SK-N-SH treated with all-trans-retinoic acid at 6 μM for 48 hours (cell line): ENCODE results near the gene SPANXN2.

ENCODE experiments used
- ATAC-seq: fragments of 200-7000 bp; cut with Tn5 transposase; 3 replicates; pipeline ENCODE4 v1.9.1; 2020; ENCODE audit warnings: mild to moderate bottlenecking, moderate library complexity
- ARNTL ChIP-seq: fragments of 450-650 bp; formaldehyde crosslinking; IDR thresholded peaks from 2 replicates; pipeline ENCODE4 v1.5.0; 2020; ENCODE audit warnings: low read depth, mild to moderate bottlenecking, moderate library complexity, borderline replicate concordance
- BACH2 ChIP-seq: fragments of 250-450 bp; sonication (Bioruptor Pico); IDR thresholded peaks from 2 replicates; pipeline ENCODE4 v1.9.0; 2021; ENCODE audit warnings: mild to moderate bottlenecking, borderline replicate concordance
- CSDC2 ChIP-seq: fragments of 250-450 bp; sonication (Bioruptor Pico); IDR thresholded peaks from 2 replicates; pipeline ENCODE4 v1.5.0; 2020; ENCODE audit warnings: mild to moderate bottlenecking, moderate library complexity
- ESRRG ChIP-seq: fragments of 250-450 bp; sonication (Bioruptor Pico); IDR thresholded peaks from 2 replicates; pipeline ENCODE4 v1.6.1; 2021; ENCODE audit warnings: mild to moderate bottlenecking
- GLIS3 ChIP-seq: fragments of 250-450 bp; sonication (Bioruptor Pico); IDR thresholded peaks from 2 replicates; pipeline ENCODE4 v1.5.0; 2020; ENCODE audit warnings: mild to moderate bottlenecking, moderate library complexity
- ISL1 ChIP-seq: fragments of 250-450 bp; sonication (Bioruptor Pico); IDR thresholded peaks from 2 replicates; pipeline ENCODE4 v2.1.2; 2022; ENCODE audit warnings: mild to moderate bottlenecking, moderate library complexity
- OSR1 ChIP-seq: fragments of 250-450 bp; sonication (Bioruptor Pico); IDR thresholded peaks from 2 replicates; pipeline ENCODE4 v1.8.0; 2022; ENCODE audit warnings: moderate library complexity, mild to moderate bottlenecking, inconsistent platforms
- RARB ChIP-seq: fragments of 250-450 bp; sonication (Bioruptor Pico); IDR thresholded peaks from 2 replicates; pipeline ENCODE4 v1.8.0; 2021; ENCODE audit warnings: mild to moderate bottlenecking, moderate library complexity
- SNAI2 ChIP-seq: fragments of 250-450 bp; sonication (Bioruptor Pico); IDR thresholded peaks from 2 replicates; pipeline ENCODE4 v1.5.0; 2020; ENCODE audit warnings: mild to moderate bottlenecking, moderate library complexity
- TOX ChIP-seq: fragments of 250-450 bp; sonication (Bioruptor Pico); IDR thresholded peaks from 2 replicates; pipeline ENCODE4 v1.8.0; 2021; ENCODE audit warnings: mild to moderate bottlenecking, moderate library complexity, borderline replicate concordance
- ZC3H10 ChIP-seq: fragments of 250-450 bp; sonication (Bioruptor Pico); IDR thresholded peaks from 2 replicates; pipeline ENCODE4 v1.5.1; 2021; ENCODE audit warnings: mild to moderate bottlenecking, moderate library complexity
- ZFP3 ChIP-seq: fragments of 250-450 bp; sonication (Bioruptor Pico); IDR thresholded peaks from 2 replicates; pipeline ENCODE4 v1.5.0; 2020; ENCODE audit warnings: mild to moderate bottlenecking, moderate library complexity
- ZFP30 ChIP-seq: fragments of 450-650 bp; formaldehyde crosslinking; IDR thresholded peaks from 2 replicates; pipeline ENCODE4 v1.5.0; 2022; ENCODE audit warnings: mild to moderate bottlenecking, moderate library complexity
- ZNF565 ChIP-seq: fragments of 450-650 bp; formaldehyde crosslinking; conservative IDR thresholded peaks from 2 replicates; pipeline ENCODE4 v1.5.0; 2020; ENCODE audit warnings: low read depth, mild to moderate bottlenecking, moderate library complexity
- ZNF70 ChIP-seq: fragments of 450-650 bp; formaldehyde crosslinking; IDR thresholded peaks from 2 replicates; pipeline ENCODE4 v1.5.0; 2020; ENCODE audit warnings: mild to moderate bottlenecking, moderate library complexity
- ZNF8 ChIP-seq: fragments of 450-650 bp; formaldehyde crosslinking; IDR thresholded peaks from 2 replicates; pipeline ENCODE4 v1.5.0; 2020; ENCODE audit warnings: mild to moderate bottlenecking, moderate library complexity
- TF ChIP-seq, protein P1 (sequence below): fragments of 250-450 bp; sonication (Bioruptor Pico); IDR thresholded peaks from 2 replicates; pipeline ENCODE4 v1.5.0; 2020; ENCODE audit warnings: mild to moderate bottlenecking, moderate library complexity
- TF ChIP-seq, protein P2 (sequence below): fragments of 250-450 bp; sonication (Bioruptor Pico); IDR thresholded peaks from 2 replicates; pipeline ENCODE4 v1.5.1; 2021; ENCODE audit warnings: mild to moderate bottlenecking, moderate library complexity
- TF ChIP-seq, protein P3 (sequence below): fragments of 250-450 bp; sonication (Bioruptor Pico); IDR thresholded peaks from 2 replicates; pipeline ENCODE4 v1.5.1; 2020; ENCODE audit warnings: low read depth, mild to moderate bottlenecking, moderate library complexity
- TF ChIP-seq, protein P4 (sequence below): fragments of 250-450 bp; sonication (Bioruptor Pico); IDR thresholded peaks from 2 replicates; pipeline ENCODE4 v1.8.0; 2021; ENCODE audit warnings: low read depth, mild to moderate bottlenecking, moderate library complexity, borderline replicate concordance
- TF ChIP-seq, protein P5 (sequence below): fragments of 250-450 bp; sonication (Bioruptor Pico); IDR thresholded peaks from 2 replicates; pipeline ENCODE4 v1.8.0; 2020; ENCODE audit warnings: mild to moderate bottlenecking, moderate library complexity, borderline replicate concordance

SPANXN2 gene

DNA sequence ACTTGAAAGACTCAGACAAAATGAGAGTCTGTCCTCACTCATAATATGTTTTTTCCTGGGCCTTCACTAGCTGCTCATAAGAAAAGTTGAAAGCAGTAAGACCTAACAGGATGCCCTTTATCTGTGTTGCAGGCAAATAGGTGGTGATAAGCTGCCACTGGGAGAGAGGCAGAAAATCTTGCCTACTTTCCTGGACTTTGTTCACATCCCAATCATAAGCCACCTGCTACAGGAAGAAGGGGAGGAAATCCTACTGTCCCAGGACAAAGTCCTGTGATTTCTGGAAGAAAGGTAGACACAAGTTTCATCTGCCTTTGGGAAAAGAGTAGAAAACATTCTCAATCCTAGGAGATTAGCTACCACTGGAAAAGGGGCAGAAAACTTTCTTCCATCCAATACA, 13.3 kb upstream of the SPANXN2 start:
- TF ChIP-seq BACH2 (CRISPR knock-in tag) (no peak), ESRRG (CRISPR knock-in tag) (no peak)
- ATAC-seq, result no peak

DNA sequence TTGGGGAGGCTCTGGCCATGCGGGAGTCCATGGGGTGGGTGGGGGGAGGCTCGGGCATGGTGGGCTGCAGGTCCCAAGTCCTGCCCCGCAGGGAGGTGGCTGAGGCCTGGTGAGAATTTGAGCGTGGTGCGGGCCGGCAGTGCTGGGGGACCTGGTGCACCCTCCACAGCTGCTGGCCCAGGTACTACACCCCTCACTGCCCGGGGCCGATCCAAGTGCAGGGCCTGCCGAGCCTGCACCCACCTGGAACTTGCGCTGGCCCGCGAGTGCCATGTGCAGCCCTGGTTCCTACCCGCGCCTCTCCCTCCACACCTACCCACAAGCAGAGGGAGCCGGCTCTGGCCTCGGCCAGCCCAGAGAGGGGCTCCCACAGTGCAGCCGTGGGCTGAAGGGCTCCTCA, 5.7 kb upstream of the SPANXN2 start:
- ATAC-seq, result no peak
- TF ChIP-seq ZNF8 (CRISPR knock-in tag) (no peak), SNAI2 (CRISPR knock-in tag) (no peak), CSDC2 (no peak), OSR1 (no peak), ZFP3 (CRISPR knock-in tag) (no peak), BACH2 (CRISPR knock-in tag) (no peak), ZFP30 (no peak), ZNF565 (CRISPR knock-in tag) (no peak), TOX (CRISPR knock-in tag) (no peak), ISL1 (CRISPR knock-in tag) (no peak), ESRRG (CRISPR knock-in tag) (no peak), RARB (CRISPR knock-in tag) (no peak), ZC3H10 (no peak), ZNF70 (no peak)
- TF ChIP-seq, protein P1, sequence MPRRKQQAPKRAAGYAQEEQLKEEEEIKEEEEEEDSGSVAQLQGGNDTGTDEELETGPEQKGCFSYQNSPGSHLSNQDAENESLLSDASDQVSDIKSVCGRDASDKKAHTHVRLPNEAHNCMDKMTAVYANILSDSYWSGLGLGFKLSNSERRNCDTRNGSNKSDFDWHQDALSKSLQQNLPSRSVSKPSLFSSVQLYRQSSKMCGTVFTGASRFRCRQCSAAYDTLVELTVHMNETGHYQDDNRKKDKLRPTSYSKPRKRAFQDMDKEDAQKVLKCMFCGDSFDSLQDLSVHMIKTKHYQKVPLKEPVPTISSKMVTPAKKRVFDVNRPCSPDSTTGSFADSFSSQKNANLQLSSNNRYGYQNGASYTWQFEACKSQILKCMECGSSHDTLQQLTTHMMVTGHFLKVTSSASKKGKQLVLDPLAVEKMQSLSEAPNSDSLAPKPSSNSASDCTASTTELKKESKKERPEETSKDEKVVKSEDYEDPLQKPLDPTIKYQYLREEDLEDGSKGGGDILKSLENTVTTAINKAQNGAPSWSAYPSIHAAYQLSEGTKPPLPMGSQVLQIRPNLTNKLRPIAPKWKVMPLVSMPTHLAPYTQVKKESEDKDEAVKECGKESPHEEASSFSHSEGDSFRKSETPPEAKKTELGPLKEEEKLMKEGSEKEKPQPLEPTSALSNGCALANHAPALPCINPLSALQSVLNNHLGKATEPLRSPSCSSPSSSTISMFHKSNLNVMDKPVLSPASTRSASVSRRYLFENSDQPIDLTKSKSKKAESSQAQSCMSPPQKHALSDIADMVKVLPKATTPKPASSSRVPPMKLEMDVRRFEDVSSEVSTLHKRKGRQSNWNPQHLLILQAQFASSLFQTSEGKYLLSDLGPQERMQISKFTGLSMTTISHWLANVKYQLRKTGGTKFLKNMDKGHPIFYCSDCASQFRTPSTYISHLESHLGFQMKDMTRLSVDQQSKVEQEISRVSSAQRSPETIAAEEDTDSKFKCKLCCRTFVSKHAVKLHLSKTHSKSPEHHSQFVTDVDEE, result no peak
- TF ChIP-seq, protein P2, sequence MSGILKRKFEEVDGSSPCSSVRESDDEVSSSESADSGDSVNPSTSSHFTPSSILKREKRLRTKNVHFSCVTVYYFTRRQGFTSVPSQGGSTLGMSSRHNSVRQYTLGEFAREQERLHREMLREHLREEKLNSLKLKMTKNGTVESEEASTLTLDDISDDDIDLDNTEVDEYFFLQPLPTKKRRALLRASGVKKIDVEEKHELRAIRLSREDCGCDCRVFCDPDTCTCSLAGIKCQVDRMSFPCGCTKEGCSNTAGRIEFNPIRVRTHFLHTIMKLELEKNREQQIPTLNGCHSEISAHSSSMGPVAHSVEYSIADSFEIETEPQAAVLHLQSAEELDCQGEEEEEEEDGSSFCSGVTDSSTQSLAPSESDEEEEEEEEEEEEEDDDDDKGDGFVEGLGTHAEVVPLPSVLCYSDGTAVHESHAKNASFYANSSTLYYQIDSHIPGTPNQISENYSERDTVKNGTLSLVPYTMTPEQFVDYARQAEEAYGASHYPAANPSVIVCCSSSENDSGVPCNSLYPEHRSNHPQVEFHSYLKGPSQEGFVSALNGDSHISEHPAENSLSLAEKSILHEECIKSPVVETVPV (CRISPR knock-in tag), result no peak
- TF ChIP-seq, protein P3, sequence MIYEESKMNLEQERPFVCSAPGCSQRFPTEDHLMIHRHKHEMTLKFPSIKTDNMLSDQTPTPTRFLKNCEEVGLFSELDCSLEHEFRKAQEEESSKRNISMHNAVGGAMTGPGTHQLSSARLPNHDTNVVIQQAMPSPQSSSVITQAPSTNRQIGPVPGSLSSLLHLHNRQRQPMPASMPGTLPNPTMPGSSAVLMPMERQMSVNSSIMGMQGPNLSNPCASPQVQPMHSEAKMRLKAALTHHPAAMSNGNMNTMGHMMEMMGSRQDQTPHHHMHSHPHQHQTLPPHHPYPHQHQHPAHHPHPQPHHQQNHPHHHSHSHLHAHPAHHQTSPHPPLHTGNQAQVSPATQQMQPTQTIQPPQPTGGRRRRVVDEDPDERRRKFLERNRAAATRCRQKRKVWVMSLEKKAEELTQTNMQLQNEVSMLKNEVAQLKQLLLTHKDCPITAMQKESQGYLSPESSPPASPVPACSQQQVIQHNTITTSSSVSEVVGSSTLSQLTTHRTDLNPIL (CRISPR knock-in tag), result no peak
- TF ChIP-seq, protein P4, sequence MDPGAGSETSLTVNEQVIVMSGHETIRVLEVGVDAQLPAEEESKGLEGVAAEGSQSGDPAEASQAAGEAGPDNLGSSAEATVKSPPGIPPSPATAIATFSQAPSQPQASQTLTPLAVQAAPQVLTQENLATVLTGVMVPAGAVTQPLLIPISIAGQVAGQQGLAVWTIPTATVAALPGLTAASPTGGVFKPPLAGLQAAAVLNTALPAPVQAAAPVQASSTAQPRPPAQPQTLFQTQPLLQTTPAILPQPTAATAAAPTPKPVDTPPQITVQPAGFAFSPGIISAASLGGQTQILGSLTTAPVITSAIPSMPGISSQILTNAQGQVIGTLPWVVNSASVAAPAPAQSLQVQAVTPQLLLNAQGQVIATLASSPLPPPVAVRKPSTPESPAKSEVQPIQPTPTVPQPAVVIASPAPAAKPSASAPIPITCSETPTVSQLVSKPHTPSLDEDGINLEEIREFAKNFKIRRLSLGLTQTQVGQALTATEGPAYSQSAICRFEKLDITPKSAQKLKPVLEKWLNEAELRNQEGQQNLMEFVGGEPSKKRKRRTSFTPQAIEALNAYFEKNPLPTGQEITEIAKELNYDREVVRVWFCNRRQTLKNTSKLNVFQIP, result no peak

DNA sequence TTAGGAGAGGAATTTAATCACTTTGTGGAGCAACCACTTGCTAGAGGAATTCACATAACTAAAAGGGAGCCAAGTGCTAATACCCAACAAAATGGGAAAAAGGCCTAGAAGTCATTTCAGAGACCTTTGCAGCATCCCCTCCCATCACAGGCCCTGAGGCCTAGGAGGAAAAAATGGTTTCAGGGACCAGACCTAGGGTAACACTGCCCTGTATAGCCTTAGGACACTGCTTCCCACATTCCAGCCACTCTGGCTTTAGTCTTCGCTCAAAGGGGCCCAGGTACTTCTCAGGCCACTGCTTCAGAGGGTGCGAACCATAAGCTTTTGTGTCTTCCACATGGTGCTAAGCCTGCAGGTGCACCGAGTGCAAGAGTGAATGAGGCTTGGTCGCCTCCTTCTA, 19.1 kb downstream of the SPANXN2 start:
- ATAC-seq, result no peak
- TF ChIP-seq, protein P5, sequence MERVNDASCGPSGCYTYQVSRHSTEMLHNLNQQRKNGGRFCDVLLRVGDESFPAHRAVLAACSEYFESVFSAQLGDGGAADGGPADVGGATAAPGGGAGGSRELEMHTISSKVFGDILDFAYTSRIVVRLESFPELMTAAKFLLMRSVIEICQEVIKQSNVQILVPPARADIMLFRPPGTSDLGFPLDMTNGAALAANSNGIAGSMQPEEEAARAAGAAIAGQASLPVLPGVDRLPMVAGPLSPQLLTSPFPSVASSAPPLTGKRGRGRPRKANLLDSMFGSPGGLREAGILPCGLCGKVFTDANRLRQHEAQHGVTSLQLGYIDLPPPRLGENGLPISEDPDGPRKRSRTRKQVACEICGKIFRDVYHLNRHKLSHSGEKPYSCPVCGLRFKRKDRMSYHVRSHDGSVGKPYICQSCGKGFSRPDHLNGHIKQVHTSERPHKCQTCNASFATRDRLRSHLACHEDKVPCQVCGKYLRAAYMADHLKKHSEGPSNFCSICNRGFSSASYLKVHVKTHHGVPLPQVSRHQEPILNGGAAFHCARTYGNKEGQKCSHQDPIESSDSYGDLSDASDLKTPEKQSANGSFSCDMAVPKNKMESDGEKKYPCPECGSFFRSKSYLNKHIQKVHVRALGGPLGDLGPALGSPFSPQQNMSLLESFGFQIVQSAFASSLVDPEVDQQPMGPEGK (CRISPR knock-in tag), result no peak
- TF ChIP-seq ZFP30, result no peak
- no peak for TF ChIP-seq ZC3H10
- TF ChIP-seq GLIS3, result no peak
- TF ChIP-seq, protein P4, result no peak
- TF ChIP-seq BACH2 (CRISPR knock-in tag), result no peak
- no peak for TF ChIP-seq ZNF8 (CRISPR knock-in tag)
- TF ChIP-seq CSDC2, result no peak
- TF ChIP-seq ARNTL (CRISPR knock-in tag), result no peak
- TF ChIP-seq, protein P2 (CRISPR knock-in tag), result no peak
- TF ChIP-seq, protein P1, result no peak
- TF ChIP-seq ZNF565 (CRISPR knock-in tag), result no peak
- no peak for TF ChIP-seq ZFP3 (CRISPR knock-in tag)
- TF ChIP-seq ESRRG (CRISPR knock-in tag), result no peak
